ENCODE measurements around the gene OLFM3. TPM values are rescaled to one million over a fixed set of nuclear protein-coding genes. Genes with fewer than 3 reads are reported as not detected.

The OLFM3 gene
- total RNA-seq, 2 donors from 2014 or later, result 0.15 to 0.26 TPM

- Mint-ChIP-seq H3K27me3 (ENCODE audit: insufficient read depth) (no peaks in the 10 kb centered on the region), H3K27ac (no peak overlapping the region), H3K4me3 (no peak overlapping the region), H3K4me1 (no peaks in the 10 kb centered on the region), H3K9me3 (no peaks in the 10 kb centered on the region), H3K36me3 (ENCODE audit: low read depth) (no peaks in the 10 kb centered on the region)
- no peak overlapping the region for H3K27ac ChIP-seq (ENCODE audit: low read depth, low read length)
- WGBS, 2 experiments (ENCODE audit: insufficient coverage in 1 of 2, insufficient read length in 1 of 2), result 83 to 100% methylated on average over 1 of the region's 1 CpG
- no peaks in the 10 kb centered on the region for H3K9me3 ChIP-seq (ENCODE audit: control insufficient read depth, low read length)
- no peak for TF ChIP-seq CTCF (conservative IDR thresholded peaks at IDR 0.05)
- H3K4me1 ChIP-seq (ENCODE audit: control insufficient read depth, insufficient read depth, low read length), result no peaks in the 10 kb centered on the region
- H3K36me3 ChIP-seq (ENCODE audit: control insufficient read depth, insufficient read depth, low read length), result no peaks in the 10 kb centered on the region
- no peak for DNase-seq
- no peak overlapping the region for H3K4me3 ChIP-seq (ENCODE audit: low read length)
- no peak overlapping the region for H3K9ac ChIP-seq (ENCODE audit: extremely low read depth, low read length, poor library complexity, severe bottlenecking)
- no peaks in the 10 kb centered on the region for H3K27me3 ChIP-seq (ENCODE audit: control insufficient read depth, insufficient read depth, low read length, poor library complexity, severe bottlenecking)
These were observed 43.1 kb downstream of the OLFM3 start for GRCh38 chr1:101953623-101954022.

GRCh38 chr1:101945884-101946283 lies 50.8 kb downstream of the OLFM3 start:
- no peak overlapping the region for H3K9ac ChIP-seq (ENCODE audit: extremely low read depth, low read length, poor library complexity, severe bottlenecking)
- Mint-ChIP-seq H3K4me1 (no peaks in the 10 kb centered on the region), H3K4me3 (no peak overlapping the region), H3K27ac (no peak overlapping the region), H3K27me3 (ENCODE audit: insufficient read depth) (no peaks in the 10 kb centered on the region), H3K9me3 (no peaks in the 10 kb centered on the region), H3K36me3 (ENCODE audit: low read depth) (no peaks in the 10 kb centered on the region)
- WGBS, 2 experiments (ENCODE audit: insufficient coverage in 1 of 2, insufficient read length in 1 of 2), result 83 to 95% methylated on average over 1 of the region's 1 CpG
- no peaks in the 10 kb centered on the region for H3K4me1 ChIP-seq (ENCODE audit: control insufficient read depth, insufficient read depth, low read length)
- no peaks in the 10 kb centered on the region for H3K27me3 ChIP-seq (ENCODE audit: control insufficient read depth, insufficient read depth, low read length, poor library complexity, severe bottlenecking)
- H3K9me3 ChIP-seq (ENCODE audit: control insufficient read depth, low read length), result no peaks in the 10 kb centered on the region
- no peaks in the 10 kb centered on the region for H3K36me3 ChIP-seq (ENCODE audit: control insufficient read depth, insufficient read depth, low read length)
- DNase-seq, result no peak
- H3K27ac ChIP-seq (ENCODE audit: low read depth, low read length), result no peak overlapping the region
- H3K4me3 ChIP-seq (ENCODE audit: low read length), result no peak overlapping the region
- peak; percentile 56 for TF ChIP-seq CTCF (conservative IDR thresholded peaks at IDR 0.05)

- Histone ChIP-seq H3K27me3 (ENCODE audit: control insufficient read depth, insufficient read depth, low read length, poor library complexity, severe bottlenecking) (no peaks in the 10 kb centered on the region), H3K9me3 (ENCODE audit: control insufficient read depth, low read length) (no peaks in the 10 kb centered on the region), H3K36me3 (ENCODE audit: control insufficient read depth, insufficient read depth, low read length) (no peaks in the 10 kb centered on the region), H3K9ac (ENCODE audit: extremely low read depth, low read length, poor library complexity, severe bottlenecking) (no peak overlapping the region), H3K4me3 (ENCODE audit: low read length) (no peak overlapping the region), H3K4me1 (ENCODE audit: control insufficient read depth, insufficient read depth, low read length) (no peaks in the 10 kb centered on the region), H3K27ac (ENCODE audit: low read depth, low read length) (no peak overlapping the region)
- DNase-seq, result no peak
- Mint-ChIP-seq H3K36me3 (ENCODE audit: low read depth) (no peaks in the 10 kb centered on the region), H3K9me3 (no peaks in the 10 kb centered on the region), H3K4me3 (no peak overlapping the region), H3K4me1 (no peaks in the 10 kb centered on the region), H3K27ac (no peak overlapping the region), H3K27me3 (ENCODE audit: insufficient read depth) (no peaks in the 10 kb centered on the region)
- TF ChIP-seq CTCF (conservative IDR thresholded peaks at IDR 0.05), result no peak
- whole genome bisulfite sequencing, 2 experiments (ENCODE audit: insufficient coverage in 1 of 2, insufficient read length in 1 of 2), result 85 to 100% methylated on average over 1 to 2 of the region's 3 CpGs
These were observed 53.5 kb downstream of the OLFM3 start for GRCh38 chr1:101943237-101943636.

All from endodermal cell (in vitro differentiated cells).